MM.1S (cell line): ENCODE results near the gene DDX10.

Experiments
- DNase-seq: peaks from one replicate; pipeline ENCODE4 v3.0.0-alpha.2; 2015
- H2AFZ ChIP-seq: fragments of 300-600 bp; sonication (generic); 2 replicates; pipeline ENCODE4 v1.6.0; 2016; ENCODE audit warnings: antibody characterized with exemption, low read length
- H3F3A ChIP-seq: fragments of 300-600 bp; sonication (generic); 2 replicates; pipeline ENCODE4 v1.6.1; 2016; ENCODE audit warnings: mild to moderate bottlenecking, antibody characterized with exemption, low read length, moderate library complexity, mixed read lengths; ENCODE audit not compliant: insufficient read depth
- H3K27ac ChIP-seq: fragments of 300-600 bp; sonication (generic); 2 replicates; pipeline ENCODE4 v1.5.1; 2016; ENCODE audit warnings: mild to moderate bottlenecking, low read length
- H3K27me3 ChIP-seq: fragments of 300-600 bp; sonication (generic); replicated peaks from 2 replicates; pipeline ENCODE4 v1.6.0; 2016; ENCODE audit warnings: low read length; ENCODE audit not compliant: insufficient read depth
- H3K36me3 ChIP-seq: fragments of 300-600 bp; sonication (generic); replicated peaks from 2 replicates; pipeline ENCODE4 v1.6.1; 2016; ENCODE audit warnings: mild to moderate bottlenecking, low read length, mixed read lengths; ENCODE audit not compliant: insufficient read depth
- H3K4me1 ChIP-seq: fragments of 300-600 bp; sonication (generic); 2 replicates; pipeline ENCODE4 v1.6.1; 2016; ENCODE audit warnings: low read length, mixed read lengths
- H3K4me2 ChIP-seq: fragments of 300-600 bp; sonication (generic); 2 replicates; pipeline ENCODE4 v1.6.0; 2016; ENCODE audit warnings: low read depth, low read length
- H3K4me3 ChIP-seq: fragments of 300-600 bp; sonication (generic); 2 replicates; pipeline ENCODE4 v1.5.1; 2016; ENCODE audit warnings: low read length, mixed read lengths
- H3K79me2 ChIP-seq: fragments of 300-600 bp; sonication (generic); 2 replicates; pipeline ENCODE4 v1.6.1; 2016; ENCODE audit warnings: mixed run types, low read length, mixed read lengths
- H3K9ac ChIP-seq: fragments of 300-600 bp; sonication (generic); 2 replicates; pipeline ENCODE4 v1.6.1; 2016; ENCODE audit warnings: low read length, mixed read lengths
- H3K9me2 ChIP-seq: fragments of 300-600 bp; sonication (generic); replicated peaks from 2 replicates; pipeline ENCODE4 v1.6.1; 2016; ENCODE audit warnings: mild to moderate bottlenecking, low read length, mixed read lengths; ENCODE audit not compliant: insufficient read depth
- H3K9me3 ChIP-seq: fragments of 300-600 bp; sonication (generic); replicated peaks from 2 replicates; pipeline ENCODE4 v1.6.1; 2016; ENCODE audit warnings: mild to moderate bottlenecking, low read length, mixed read lengths; ENCODE audit not compliant: insufficient read depth
- H4K20me1 ChIP-seq: fragments of 300-600 bp; sonication (generic); 2 replicates; pipeline ENCODE4 v1.6.1; 2016; ENCODE audit warnings: mild to moderate bottlenecking, low read length, moderate library complexity, mixed read lengths; ENCODE audit not compliant: insufficient read depth
- EZH2 ChIP-seq: fragments of 300-600 bp; sonication (generic); optimal IDR thresholded peaks from 2 replicates; pipeline ENCODE3; 2017; ENCODE audit warnings: low read depth, mild to moderate bottlenecking, antibody characterized with exemption, low read length, mixed read lengths
- EZH2phosphoT487 ChIP-seq: fragments of 300-600 bp; sonication (generic); IDR thresholded peaks from 2 replicates; pipeline ENCODE4 v1.6.1; 2018; ENCODE audit warnings: antibody characterized with exemption, low read length
- TF ChIP-seq, protein P1 (sequence below): fragments of 300-600 bp; sonication (generic); IDR thresholded peaks from 2 replicates; pipeline ENCODE4 v1.5.1; 2016; ENCODE audit warnings: antibody characterized with exemption, low read length, mixed read lengths

The DDX10 gene

GRCh38 chr11:108729227-108729871 lies 64.5 kb downstream of the DDX10 start:
- Histone ChIP-seq H2AFZ (no peak overlapping the region), H3K4me3 (no peak overlapping the region), H3K79me2 (peaks cover 27% of the 10 kb centered on the region), H3K27ac (no peak overlapping the region), H3K27me3 (no peaks in the 10 kb centered on the region), H3K4me1 (no peaks in the 10 kb centered on the region), H4K20me1 (no peaks in the 10 kb centered on the region), H3K4me2 (no peak overlapping the region), H3K9me3 (no peaks in the 10 kb centered on the region), H3F3A (no peaks in the 10 kb centered on the region), H3K36me3 (peaks cover 4% of the 10 kb centered on the region; the same call in 1 of the 2 replicates), H3K9ac (no peak overlapping the region), H3K9me2 (no peaks in the 10 kb centered on the region)
- no peak for TF ChIP-seq EZH2
- TF ChIP-seq EZH2phosphoT487: no peak
- TF ChIP-seq, protein P1, sequence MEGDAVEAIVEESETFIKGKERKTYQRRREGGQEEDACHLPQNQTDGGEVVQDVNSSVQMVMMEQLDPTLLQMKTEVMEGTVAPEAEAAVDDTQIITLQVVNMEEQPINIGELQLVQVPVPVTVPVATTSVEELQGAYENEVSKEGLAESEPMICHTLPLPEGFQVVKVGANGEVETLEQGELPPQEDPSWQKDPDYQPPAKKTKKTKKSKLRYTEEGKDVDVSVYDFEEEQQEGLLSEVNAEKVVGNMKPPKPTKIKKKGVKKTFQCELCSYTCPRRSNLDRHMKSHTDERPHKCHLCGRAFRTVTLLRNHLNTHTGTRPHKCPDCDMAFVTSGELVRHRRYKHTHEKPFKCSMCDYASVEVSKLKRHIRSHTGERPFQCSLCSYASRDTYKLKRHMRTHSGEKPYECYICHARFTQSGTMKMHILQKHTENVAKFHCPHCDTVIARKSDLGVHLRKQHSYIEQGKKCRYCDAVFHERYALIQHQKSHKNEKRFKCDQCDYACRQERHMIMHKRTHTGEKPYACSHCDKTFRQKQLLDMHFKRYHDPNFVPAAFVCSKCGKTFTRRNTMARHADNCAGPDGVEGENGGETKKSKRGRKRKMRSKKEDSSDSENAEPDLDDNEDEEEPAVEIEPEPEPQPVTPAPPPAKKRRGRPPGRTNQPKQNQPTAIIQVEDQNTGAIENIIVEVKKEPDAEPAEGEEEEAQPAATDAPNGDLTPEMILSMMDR: no peak
- DNase-seq: no peak

DNA sequence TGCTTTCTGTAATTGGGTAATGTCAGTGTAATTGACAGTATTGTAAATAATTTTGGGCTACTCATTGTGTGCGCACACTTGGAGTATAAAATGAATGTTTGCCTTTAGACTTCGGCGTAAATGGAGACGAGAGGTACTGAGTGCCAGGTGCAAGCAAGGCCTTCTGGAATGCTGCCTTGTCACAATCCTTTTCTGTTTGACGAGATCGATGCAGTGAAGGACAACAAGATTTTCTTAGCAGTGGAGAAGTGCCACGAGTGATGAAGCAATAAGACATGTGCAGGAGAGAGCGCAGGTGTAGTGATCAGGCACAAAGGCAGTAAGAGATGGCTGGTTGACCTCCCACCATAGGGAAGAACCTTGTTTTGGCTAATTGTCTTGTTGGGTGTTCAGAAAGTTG lies 67.5 kb downstream of the DDX10 start:
- no peaks in the 10 kb centered on the region for H3K36me3 ChIP-seq
- H3K4me3 ChIP-seq: no peak overlapping the region
- no peaks in the 10 kb centered on the region for H3K9me2 ChIP-seq
- no peaks in the 10 kb centered on the region for H3K4me1 ChIP-seq
- H3F3A ChIP-seq: no peaks in the 10 kb centered on the region
- no peak for TF ChIP-seq EZH2phosphoT487
- TF ChIP-seq, protein P1: no peak
- TF ChIP-seq EZH2: no peak
- no peaks in the 10 kb centered on the region for H3K27me3 ChIP-seq
- no peaks in the 10 kb centered on the region for H3K9me3 ChIP-seq
- no peak overlapping the region for H3K4me2 ChIP-seq
- no peak for DNase-seq
- no peak overlapping the region for H3K9ac ChIP-seq
- no peak overlapping the region for H2AFZ ChIP-seq
- no peak overlapping the region for H3K27ac ChIP-seq
- H3K79me2 ChIP-seq: peaks cover 32% of the 10 kb centered on the region
- no peaks in the 10 kb centered on the region for H4K20me1 ChIP-seq

GRCh38 chr11:108733479-108734116 lies 68.7 kb downstream of the DDX10 start:
- no peak overlapping the region for H3K4me2 ChIP-seq
- no peaks in the 10 kb centered on the region for H3K36me3 ChIP-seq
- H3K4me1 ChIP-seq: no peaks in the 10 kb centered on the region
- no peaks in the 10 kb centered on the region for H3K9me3 ChIP-seq
- peaks cover 32% of the 10 kb centered on the region for H3K79me2 ChIP-seq
- no peak overlapping the region for H3K27ac ChIP-seq
- H3F3A ChIP-seq: no peaks in the 10 kb centered on the region
- no peaks in the 10 kb centered on the region for H3K9me2 ChIP-seq
- no peak overlapping the region for H3K9ac ChIP-seq
- no peak for TF ChIP-seq EZH2
- TF ChIP-seq, protein P1: no peak
- no peak for TF ChIP-seq EZH2phosphoT487
- no peaks in the 10 kb centered on the region for H4K20me1 ChIP-seq
- DNase-seq: no peak
- no peak overlapping the region for H3K4me3 ChIP-seq
- no peaks in the 10 kb centered on the region for H3K27me3 ChIP-seq
- H2AFZ ChIP-seq: no peak overlapping the region
